ENCODE results near the gene BLM.
"Not testable (repeated sequence)": the region's sequence is repeated elsewhere in the genome, so short reads cannot be mapped to it uniquely, and the experiment has no call there.

Gene BLM

DNA sequence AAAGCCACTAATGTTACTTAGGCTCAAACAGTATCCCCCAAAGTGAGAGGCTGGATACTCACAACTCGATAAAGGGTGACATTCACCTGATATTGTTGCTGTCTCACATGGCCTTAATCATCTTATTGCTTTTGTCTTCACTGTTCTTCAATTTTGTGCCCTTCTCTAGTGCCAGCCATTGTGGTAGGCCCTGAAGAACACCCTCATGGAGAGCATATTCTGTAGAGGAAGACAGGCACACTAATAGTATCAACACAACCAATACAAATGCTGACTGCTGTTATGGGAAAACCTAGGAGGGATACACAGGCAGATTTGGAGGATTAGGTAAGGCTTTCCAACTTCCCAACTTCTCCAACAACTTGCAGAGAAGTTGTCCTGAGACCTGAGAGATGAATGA is 4.1 kb upstream of the BLM start:
- DNase-seq (ENCODE audit: low read depth), result no peak
- no peak for TF ChIP-seq CTCF (conservative IDR thresholded peaks at IDR 0.05; ENCODE audit: low read depth, low read length)
- no peak overlapping the region for H3K4me3 ChIP-seq (ENCODE audit: low read length)

DNA sequence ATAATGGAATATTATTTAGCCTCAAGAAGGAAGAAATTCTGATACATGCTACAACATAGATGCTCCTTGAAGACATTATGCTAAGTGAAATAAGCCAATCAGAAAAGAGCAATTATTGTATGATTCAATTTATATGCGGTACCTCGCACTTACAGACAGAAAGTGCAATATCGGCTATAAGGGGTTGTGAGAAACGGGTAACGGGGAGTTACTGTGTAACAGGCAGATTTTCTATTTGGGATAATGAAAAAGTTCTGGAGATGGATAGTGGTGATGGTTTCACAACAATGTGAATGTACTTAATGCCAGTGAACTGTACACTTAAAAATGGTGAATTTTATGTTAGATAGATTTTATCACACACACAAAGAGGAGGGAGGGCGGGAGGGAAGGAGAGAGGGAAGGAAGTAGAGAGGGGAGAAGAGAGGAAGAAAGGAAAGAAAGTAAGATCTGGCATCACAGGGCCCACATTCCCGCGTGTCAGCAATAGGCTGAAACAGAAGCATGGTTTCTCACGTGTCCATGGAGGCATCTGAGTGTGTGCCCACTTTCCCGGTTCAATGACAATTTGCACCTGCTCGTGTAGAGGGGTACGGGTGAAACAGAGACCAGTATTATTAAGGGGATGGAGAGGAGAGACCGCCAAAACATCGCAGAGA is 700 bp upstream of the BLM start:
- DNase-seq (ENCODE audit: low read depth), result no peak
- peak overlapping the region; percentile 87 for H3K4me3 ChIP-seq (ENCODE audit: low read length)
- no peak for TF ChIP-seq CTCF (conservative IDR thresholded peaks at IDR 0.05; ENCODE audit: low read depth, low read length)

- DNase-seq (ENCODE audit: low read depth), result no peak
- no peak for TF ChIP-seq CTCF (conservative IDR thresholded peaks at IDR 0.05; ENCODE audit: low read depth, low read length)
- peak overlapping the region; percentile 87 for H3K4me3 ChIP-seq (ENCODE audit: low read length)
Observed at GRCh38 chr15:90718232-90718631, 1.1 kb downstream of the BLM start.

DNA sequence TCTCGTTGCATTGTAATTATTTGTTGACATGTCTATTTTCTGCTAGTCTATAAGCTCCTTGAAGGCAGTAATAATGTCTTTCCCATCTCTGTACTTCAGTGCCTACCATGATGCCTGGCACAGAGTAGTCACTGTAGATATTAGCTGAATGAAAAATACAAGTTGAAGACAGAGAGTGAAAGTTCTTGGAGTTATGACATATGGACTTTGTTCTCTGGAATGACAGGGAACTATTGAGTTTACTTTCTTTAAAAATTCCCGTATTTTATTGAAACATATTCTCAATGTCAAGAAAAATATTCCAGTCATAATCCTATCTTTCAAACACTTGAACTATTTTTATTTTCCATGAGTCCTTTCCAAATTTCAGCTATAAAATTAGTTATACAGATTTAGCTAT is 3.0 kb downstream of the BLM start:
- TF ChIP-seq CTCF (conservative IDR thresholded peaks at IDR 0.05; ENCODE audit: low read depth, low read length), result no peak
- no peak overlapping the region for H3K4me3 ChIP-seq (ENCODE audit: low read length)
- DNase-seq (ENCODE audit: low read depth), result no peak

DNA sequence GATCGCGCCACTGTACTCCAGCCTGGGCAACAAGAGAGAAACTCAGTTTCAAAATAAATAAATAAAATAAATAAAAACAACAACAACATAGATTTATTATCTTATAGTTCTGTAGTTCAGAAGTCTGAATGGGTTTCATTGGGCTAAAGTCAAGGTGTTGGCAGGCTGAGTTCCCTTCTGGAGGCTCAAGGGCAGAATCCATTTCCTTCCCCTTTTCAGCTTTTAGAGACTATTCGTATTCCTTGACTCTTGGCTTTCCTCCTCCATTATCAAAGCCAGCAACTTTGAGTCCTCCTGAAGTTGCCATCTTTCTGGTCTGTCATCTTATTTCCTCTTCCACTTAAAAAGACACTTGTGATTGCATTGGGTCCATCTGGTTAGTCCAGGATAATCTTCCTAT is 12.1 kb downstream of the BLM start:
- TF ChIP-seq CTCF (conservative IDR thresholded peaks at IDR 0.05; ENCODE audit: low read depth, low read length), result no peak
- no peak overlapping the region for H3K4me3 ChIP-seq (ENCODE audit: low read length)
- no peak for DNase-seq (ENCODE audit: low read depth)

DNA sequence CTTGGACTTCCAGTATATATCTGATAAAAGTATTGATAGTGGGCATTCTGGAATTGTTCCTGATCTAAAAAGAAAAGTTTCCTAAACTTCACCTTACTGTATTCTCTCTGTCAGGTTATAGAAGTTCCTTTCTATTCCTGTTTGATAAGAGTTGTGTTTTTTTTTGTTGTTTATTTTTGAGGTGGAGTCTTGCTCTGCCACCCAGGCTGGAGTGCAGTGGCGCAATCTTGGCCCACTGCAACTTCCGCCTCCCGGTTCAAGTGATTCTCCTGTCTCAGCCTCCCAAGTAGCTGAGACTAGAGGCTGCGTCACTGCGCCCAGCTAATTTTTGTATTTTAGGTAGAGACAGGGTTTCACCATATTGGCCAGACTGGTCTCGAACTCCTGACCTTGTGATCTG is 13.1 kb downstream of the BLM start:
- TF ChIP-seq CTCF (conservative IDR thresholded peaks at IDR 0.05; ENCODE audit: low read depth, low read length), result no peak
- no peak for DNase-seq (ENCODE audit: low read depth)
- no peak overlapping the region for H3K4me3 ChIP-seq (ENCODE audit: low read length)

- no peak for DNase-seq (ENCODE audit: low read depth)
- no peak overlapping the region for H3K4me3 ChIP-seq (ENCODE audit: low read length)
- TF ChIP-seq CTCF (conservative IDR thresholded peaks at IDR 0.05; ENCODE audit: low read depth, low read length), result no peak
Observed at GRCh38 chr15:90735923-90736322, 18.8 kb downstream of the BLM start.

DNA sequence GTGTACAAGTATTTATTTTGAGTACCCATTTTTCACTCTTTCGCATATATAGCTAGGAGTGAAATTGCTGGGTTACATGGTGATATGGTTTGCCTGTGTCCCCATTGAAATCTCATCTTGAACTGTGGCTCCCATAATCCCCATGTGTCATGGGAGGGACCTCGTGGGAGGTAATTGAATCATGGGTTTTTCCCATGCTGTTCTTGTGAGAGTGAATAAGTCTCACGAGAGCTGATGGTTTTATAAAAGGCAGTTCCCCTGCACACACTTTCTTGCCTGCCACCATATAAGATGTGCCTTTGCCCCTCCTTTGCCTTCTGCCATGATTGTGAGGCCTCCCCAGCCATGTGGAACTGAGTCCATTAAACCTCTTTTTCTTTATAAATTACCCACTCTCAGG is 23.4 kb downstream of the BLM start:
- H3K4me3 ChIP-seq (ENCODE audit: low read length); DNase-seq (ENCODE audit: low read depth): not testable (repeated sequence)
